ENCODE measurements around the gene NID1.

The NID1 gene

GRCh38 chr1:236065509-236066005 is 667 bp upstream of the NID1 start:
- peak overlapping the region; percentile 87 for H3K4me3 ChIP-seq (replicated peaks; ENCODE audit: low read depth, low read length)
- no peak for TF ChIP-seq CTCF (IDR thresholded peaks at IDR 0.05; ENCODE audit: low read depth, low read length, missing control alignments)
- DNase-seq (ENCODE audit: extremely low read depth, low read depth): no peak

GRCh38 chr1:236063919-236064673 is 794 bp downstream of the NID1 start:
- H3K4me3 ChIP-seq (replicated peaks; ENCODE audit: low read depth, low read length): peak overlapping the region; percentile 87
- no peak for TF ChIP-seq CTCF (IDR thresholded peaks at IDR 0.05; ENCODE audit: low read depth, low read length, missing control alignments)

GRCh38 chr1:236063551-236063918 is 1.4 kb downstream of the NID1 start:
- TF ChIP-seq CTCF (IDR thresholded peaks at IDR 0.05; ENCODE audit: low read depth, low read length, missing control alignments): no peak
- no peak for DNase-seq (ENCODE audit: extremely low read depth, low read depth)
- peak overlapping the region; percentile 87 for H3K4me3 ChIP-seq (replicated peaks; ENCODE audit: low read depth, low read length)

More at GRCh38 chr1:236063919-236064673, 794 bp downstream of the NID1 start:
- peak; percentile 41 for DNase-seq (ENCODE audit: extremely low read depth, low read depth)

GRCh38 chr1:236060286-236060685 is 4.6 kb downstream of the NID1 start:
- no peak for DNase-seq (ENCODE audit: extremely low read depth, low read depth)
- no peak for TF ChIP-seq CTCF (IDR thresholded peaks at IDR 0.05; ENCODE audit: low read depth, low read length, missing control alignments)
- no peak overlapping the region for H3K4me3 ChIP-seq (replicated peaks; ENCODE audit: low read depth, low read length)

GRCh38 chr1:236059011-236059410 is 5.9 kb downstream of the NID1 start:
- TF ChIP-seq CTCF (IDR thresholded peaks at IDR 0.05; ENCODE audit: low read depth, low read length, missing control alignments): no peak
- no peak for DNase-seq (ENCODE audit: extremely low read depth, low read depth)
- H3K4me3 ChIP-seq (replicated peaks; ENCODE audit: low read depth, low read length): peak overlapping the region; percentile 10; the same call in 1 of the 2 replicates

GRCh38 chr1:236058141-236058934 is 6.6 kb downstream of the NID1 start:
- peak; percentile 86 for DNase-seq (ENCODE audit: extremely low read depth, low read depth)
- H3K4me3 ChIP-seq (replicated peaks; ENCODE audit: low read depth, low read length): peak overlapping the region; percentile 10
- no peak for TF ChIP-seq CTCF (IDR thresholded peaks at IDR 0.05; ENCODE audit: low read depth, low read length, missing control alignments)
